B cell (primary cell): ENCODE measurements around the gene PHF20. TPM values are rescaled to one million over a fixed set of nuclear protein-coding genes. Genes with fewer than 3 reads are reported as not detected.
"Not testable (repeated sequence)": the region's sequence is repeated elsewhere in the genome, so short reads cannot be mapped to it uniquely, and the experiment has no call there.

Source experiments
- ATAC-seq: fragments of 200-7000 bp; cut with Tn5 transposase; one replicate; pipeline ENCODE4 v1.10.0; 2021; ENCODE audit warnings: low read depth, mild to moderate bottlenecking, moderate number of reproducible peaks, moderate library complexity
- CTCF ChIA-PET: fragments of 350-600 bp; sonication (Branson Sonifier 250); formaldehyde crosslinking; loops from one replicate; lab custom pipeline; 2021; ENCODE audit warnings: antibody characterized with exemption, inconsistent platforms; lab: Charles Lee
- POLR2A ChIA-PET: fragments of 350-600 bp; sonication (Branson Sonifier 250); formaldehyde crosslinking; loops from one replicate; lab custom pipeline; 2021; ENCODE audit warnings: antibody characterized with exemption; lab: Charles Lee
- DNase-seq: peaks from one replicate; pipeline ENCODE4 v3.0.0; 2013
- H2AFZ ChIP-seq: 2 replicates; pipeline ENCODE4 v1.6.1; 2012; ENCODE audit warnings: mild to moderate bottlenecking, low read depth, low read length; ENCODE audit not compliant: insufficient read depth, poor library complexity, severe bottlenecking
- H3K27ac ChIP-seq, 2 donors: 1 replicate in 1 of 2; 2 replicates in 1 of 2; pipeline ENCODE4 v1.5.1; 2012 to 2013; ENCODE audit warnings: low read length in 2 of 2, mild to moderate bottlenecking in 2 of 2, moderate library complexity in 1 of 2
- H3K27me3 ChIP-seq, 4 experiments: fragments of 200-600 bp in 1 of 4; sonication (generic) in 1 of 4; replicated peaks in 1 of 4; 1 replicate in 2 of 4; 2 replicates in 2 of 4; pipeline versions ENCODE4 v1.6.1 to v1.7.0; 2013 to 2016; ENCODE audit warnings: low read length in 3 of 4, mild to moderate bottlenecking in 2 of 4, mixed read lengths in 1 of 4, moderate library complexity in 1 of 4; ENCODE audit not compliant: insufficient read depth in 4 of 4, control insufficient read depth in 3 of 4; ENCODE audit errors: control extremely low read depth in 1 of 4
- H3K36me3 ChIP-seq, 2 experiments: replicated peaks in 1 of 2; 1 replicate in 1 of 2; 2 replicates in 1 of 2; pipeline versions ENCODE4 v1.6.1 to v1.7.1; 2013; ENCODE audit warnings: low read length in 1 of 2; ENCODE audit not compliant: insufficient read depth in 2 of 2, control insufficient read depth in 1 of 2; ENCODE audit errors: control extremely low read depth in 1 of 2, extremely low read depth in 1 of 2
- H3K4me1 ChIP-seq, 2 donors: fragments of 200-600 bp in 1 of 2; sonication (generic) in 1 of 2; 1 replicate in 1 of 2; 2 replicates in 1 of 2; pipeline versions ENCODE4 v1.5.1 to v1.6.1; 2013 to 2017; ENCODE audit warnings: low read length in 2 of 2; ENCODE audit not compliant: control insufficient read depth in 2 of 2, insufficient read depth in 2 of 2
- H3K4me2 ChIP-seq: replicated peaks from 2 replicates; pipeline ENCODE3; 2012; ENCODE audit warnings: mild to moderate bottlenecking, low read depth, low read length; ENCODE audit not compliant: poor library complexity, severe bottlenecking
- H3K4me3 ChIP-seq, 5 experiments: fragments of 200-600 bp in 1 of 5; sonication (generic) in 1 of 5; 1 replicate in 3 of 5; 2 replicates in 2 of 5; pipeline versions ENCODE4 v1.5.1 to v1.7.0; 2011 to 2016; ENCODE audit warnings: low read length in 4 of 5, mild to moderate bottlenecking in 4 of 5, low read depth in 2 of 5, control low read depth in 1 of 5, moderate library complexity in 1 of 5; ENCODE audit not compliant: insufficient read depth in 1 of 5; ENCODE audit errors: control extremely low read depth in 1 of 5, extremely low read depth in 1 of 5
- H3K79me2 ChIP-seq: fragments of 200-600 bp; sonication (generic); one replicate; pipeline ENCODE4 v1.6.0; 2016; ENCODE audit warnings: low read length; ENCODE audit not compliant: control insufficient read depth, insufficient read depth
- H3K9ac ChIP-seq: fragments of 200-600 bp; sonication (generic); 2 replicates; pipeline ENCODE4 v1.6.1; 2017; ENCODE audit warnings: mild to moderate bottlenecking, low read length, moderate library complexity
- H3K9me3 ChIP-seq, 3 donors: one replicate each; pipeline versions ENCODE4 v1.6.1 to v1.7.1; 2013; ENCODE audit warnings: low read length in 2 of 3; ENCODE audit not compliant: control insufficient read depth in 2 of 3, insufficient read depth in 1 of 3; ENCODE audit errors: control extremely low read depth in 1 of 3
- H4K20me1 ChIP-seq: 2 replicates; pipeline ENCODE4 v1.6.0; 2012; ENCODE audit warnings: mild to moderate bottlenecking, low read length; ENCODE audit not compliant: insufficient read depth, control insufficient read depth, poor library complexity, severe bottlenecking
- H3K27ac Mint-ChIP-seq: one replicate; pipeline ENCODE4 v1.8.0; 2021; ENCODE audit warnings: mixed read lengths
- H3K27me3 Mint-ChIP-seq: one replicate; pipeline ENCODE4 v1.8.0; 2021; ENCODE audit warnings: mixed read lengths
- H3K4me1 Mint-ChIP-seq: one replicate; pipeline ENCODE4 v1.8.0; 2021; ENCODE audit warnings: mixed read lengths
- H3K4me3 Mint-ChIP-seq: one replicate; pipeline ENCODE4 v1.8.0; 2021; ENCODE audit warnings: mixed read lengths
- H3K9me3 Mint-ChIP-seq: one replicate; pipeline ENCODE4 v1.8.0; 2022; ENCODE audit warnings: mixed read lengths; ENCODE audit not compliant: insufficient read depth
- EZH2 ChIP-seq: IDR thresholded peaks from 2 replicates; pipeline ENCODE4 v1.6.1; 2012; ENCODE audit warnings: borderline replicate concordance, low read depth, mild to moderate bottlenecking, moderate library complexity, low read length; ENCODE audit not compliant: insufficient read depth, poor library complexity, severe bottlenecking
- WGBS: methylation state at CpG from one replicate; pipeline ENCODE4 v1.1.5; 2013; ENCODE audit warnings: missing lambda C conversion rate; ENCODE audit not compliant: insufficient coverage; 5-methylcytosine and 5-hydroxymethylcytosine counted together
- intact Hi-C: fragments of 100-400 bp; cut with micrococcal nuclease; formaldehyde crosslinking; loops from one replicate; pipeline ENCODE4 v1.10.0; 2022
- polyA plus RNA-seq: library from polyadenylated mRNA; depleted of rRNA; stranded (reverse); fragments of >200 nt; gene quantifications from 2 replicates; pipeline ENCODE4 v1.2.3, GENCODE V29; 2012
- total RNA-seq, 2 donors: library from RNA; stranded (reverse); fragments of 120-200 nt in 1 of 2; gene quantifications; 1 replicate in 1 of 2; 2 replicates in 1 of 2; pipeline versions ENCODE4 v1.2.3 to v1.2.4, GENCODE V29; 2013 to 2022
- TF ChIP-seq, protein P1 (sequence below): fragments of 200-600 bp; IDR thresholded peaks from one replicate; pipeline ENCODE4 v1.8.0; 2022; ENCODE audit warnings: antibody characterized with exemption, mild to moderate bottlenecking

Gene PHF20
- total and polyA plus RNA-seq, 2 donors (not counting 1 experiment from before 2014, with no cell fraction given), result 53.6 to 92.3 TPM

DNA sequence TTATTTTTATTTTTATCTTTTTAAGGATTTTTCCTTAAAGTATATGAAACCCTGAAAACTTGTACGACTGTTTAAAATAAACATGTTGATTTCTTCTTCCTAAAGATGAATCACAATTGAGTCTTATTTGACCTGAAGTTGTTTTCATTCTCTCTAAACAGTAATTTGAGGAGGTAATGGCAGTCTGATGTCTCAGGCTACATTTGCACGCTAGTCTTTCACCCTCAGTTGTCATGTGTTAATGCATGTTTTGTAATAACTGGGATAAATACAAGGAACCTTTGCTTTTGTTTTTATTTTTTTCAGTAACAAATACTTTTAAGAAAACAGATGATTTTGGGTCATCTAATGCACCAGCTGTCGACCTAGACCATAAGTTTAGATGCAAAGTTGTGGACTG is 127.2 kb downstream of the PHF20 start:
- H3K79me2 ChIP-seq, result peaks cover 56% of the 10 kb centered on the region
- Mint-ChIP-seq H3K4me3 (no peak overlapping the region), H3K9me3 (no peaks in the 10 kb centered on the region), H3K4me1 (peaks cover 17% of the 10 kb centered on the region), H3K27ac (no peak overlapping the region), H3K27me3 (no peaks in the 10 kb centered on the region)
- H4K20me1 ChIP-seq, result peaks cover 14% of the 10 kb centered on the region
- H3K36me3 ChIP-seq, result peaks cover 3 to 39% of the 10 kb centered on the region in 2 experiments
- no peak overlapping the region for H2AFZ ChIP-seq
- no peak overlapping the region for H3K27ac ChIP-seq
- DNase-seq (no peak), ATAC-seq (no peak)
- H3K4me3 ChIP-seq, result no peak overlapping the region
- H3K27me3 ChIP-seq, result no peaks in the 10 kb centered on the region
- CTCF ChIA-PET, result interaction anchor here (1.7 kb wide), 1 partner anchor 15 kb away, joined by 5 read pairs; no protein-coding TSS in a partner anchor
- POLR2A ChIA-PET, result no interaction called here
- no peaks in the 10 kb centered on the region for H3K9me3 ChIP-seq
- TF ChIP-seq EZH2, result no peak
- TF ChIP-seq, protein P1, sequence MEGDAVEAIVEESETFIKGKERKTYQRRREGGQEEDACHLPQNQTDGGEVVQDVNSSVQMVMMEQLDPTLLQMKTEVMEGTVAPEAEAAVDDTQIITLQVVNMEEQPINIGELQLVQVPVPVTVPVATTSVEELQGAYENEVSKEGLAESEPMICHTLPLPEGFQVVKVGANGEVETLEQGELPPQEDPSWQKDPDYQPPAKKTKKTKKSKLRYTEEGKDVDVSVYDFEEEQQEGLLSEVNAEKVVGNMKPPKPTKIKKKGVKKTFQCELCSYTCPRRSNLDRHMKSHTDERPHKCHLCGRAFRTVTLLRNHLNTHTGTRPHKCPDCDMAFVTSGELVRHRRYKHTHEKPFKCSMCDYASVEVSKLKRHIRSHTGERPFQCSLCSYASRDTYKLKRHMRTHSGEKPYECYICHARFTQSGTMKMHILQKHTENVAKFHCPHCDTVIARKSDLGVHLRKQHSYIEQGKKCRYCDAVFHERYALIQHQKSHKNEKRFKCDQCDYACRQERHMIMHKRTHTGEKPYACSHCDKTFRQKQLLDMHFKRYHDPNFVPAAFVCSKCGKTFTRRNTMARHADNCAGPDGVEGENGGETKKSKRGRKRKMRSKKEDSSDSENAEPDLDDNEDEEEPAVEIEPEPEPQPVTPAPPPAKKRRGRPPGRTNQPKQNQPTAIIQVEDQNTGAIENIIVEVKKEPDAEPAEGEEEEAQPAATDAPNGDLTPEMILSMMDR, result no peak
- no peak overlapping the region for H3K4me2 ChIP-seq
- H3K4me1 ChIP-seq, result peaks cover 4 to 8% of the 10 kb centered on the region in 2 donors
- intact Hi-C loops, result no loop called here
- WGBS, result no CpG with 5 or more reads among the region's 3 CpGs
- H3K9ac ChIP-seq, result no peak overlapping the region

DNA sequence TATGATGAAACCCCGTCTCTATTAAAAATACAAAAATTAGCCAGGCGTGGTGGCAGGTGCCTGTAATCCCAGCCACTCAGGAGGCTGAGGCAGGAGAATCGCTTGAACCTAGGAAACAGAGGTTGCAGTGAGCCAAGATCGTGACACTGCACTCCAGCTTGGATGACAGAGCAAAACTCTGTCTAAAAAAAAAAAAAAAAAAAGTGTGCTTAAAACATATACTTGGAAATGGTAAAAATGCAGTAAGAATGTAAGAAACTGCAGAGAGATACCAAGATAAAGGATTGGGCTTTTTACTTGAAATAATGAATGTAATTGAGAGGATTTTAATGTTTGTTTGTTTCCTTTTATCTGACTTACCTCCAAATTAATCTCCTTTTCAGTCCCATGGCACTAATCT is 129.4 kb downstream of the PHF20 start:
- H3K4me2 ChIP-seq, result not testable (repeated sequence)

More for the DNA sequence above, 129.4 kb downstream of the PHF20 start:
- Histone ChIP-seq H4K20me1 (peaks cover 21% of the 10 kb centered on the region), H3K36me3 (peaks cover 3 to 48% of the 10 kb centered on the region in 2 experiments), H3K79me2 (peaks cover 62% of the 10 kb centered on the region)
- H3K9me3 Mint-ChIP-seq, ATAC-seq, H3K9me3 ChIP-seq, DNase-seq, CTCF ChIA-PET, POLR2A ChIA-PET, H3K27me3 Mint-ChIP-seq, H3K4me3 ChIP-seq, H2AFZ ChIP-seq, intact Hi-C loops, H3K27ac Mint-ChIP-seq, H3K4me1 ChIP-seq, H3K27ac ChIP-seq, H3K9ac ChIP-seq, H3K4me3 Mint-ChIP-seq, H3K4me1 Mint-ChIP-seq, H3K27me3 ChIP-seq: not testable (repeated sequence)
- WGBS, result 94% methylated on average over 2 of the region's 4 CpGs
